ENCODE measurements around the gene SPEG.

Gene SPEG

DNA sequence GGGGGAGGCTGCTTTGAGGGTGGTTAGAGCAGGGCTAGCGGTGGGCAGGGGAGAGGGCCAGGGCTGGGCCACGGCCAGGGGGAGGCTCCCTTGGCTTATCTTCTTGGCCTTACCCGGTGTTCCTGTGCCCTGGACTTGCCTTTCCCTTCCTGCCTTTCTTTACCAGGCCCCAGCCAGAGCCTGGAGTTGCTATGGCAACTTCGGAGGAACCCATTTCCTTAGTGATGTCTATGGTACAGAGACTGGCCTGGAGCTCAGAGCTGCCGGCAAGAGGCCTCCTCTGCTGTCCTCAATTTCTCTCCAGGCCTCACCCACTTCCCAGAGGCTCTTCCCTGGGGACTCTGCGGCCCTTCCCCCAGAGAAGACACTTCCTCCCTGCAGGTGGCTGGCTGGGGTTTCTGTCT is 11.5 kb downstream of the SPEG start:
- DNase-seq = no peak

DNA sequence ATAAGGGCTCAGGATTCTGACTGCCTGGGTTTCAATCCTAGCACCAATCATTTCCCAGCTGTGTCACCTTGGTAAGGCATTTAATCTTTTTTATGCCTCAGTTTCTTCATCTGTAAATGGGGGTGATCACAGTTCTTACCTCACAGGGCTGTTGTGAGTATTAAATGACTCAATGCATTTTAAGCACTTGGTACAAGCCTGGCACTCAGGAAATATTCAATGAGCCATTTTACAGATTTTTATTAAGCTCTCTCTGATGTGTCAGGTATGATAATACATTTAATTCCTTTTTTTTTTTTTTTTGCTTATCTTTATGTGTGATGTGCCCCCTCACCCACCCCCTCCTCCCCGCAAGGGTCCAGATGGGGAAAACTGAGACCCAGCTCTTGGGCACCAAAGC is 12.0 kb downstream of the SPEG start:
- DNase-seq = no peak

DNA sequence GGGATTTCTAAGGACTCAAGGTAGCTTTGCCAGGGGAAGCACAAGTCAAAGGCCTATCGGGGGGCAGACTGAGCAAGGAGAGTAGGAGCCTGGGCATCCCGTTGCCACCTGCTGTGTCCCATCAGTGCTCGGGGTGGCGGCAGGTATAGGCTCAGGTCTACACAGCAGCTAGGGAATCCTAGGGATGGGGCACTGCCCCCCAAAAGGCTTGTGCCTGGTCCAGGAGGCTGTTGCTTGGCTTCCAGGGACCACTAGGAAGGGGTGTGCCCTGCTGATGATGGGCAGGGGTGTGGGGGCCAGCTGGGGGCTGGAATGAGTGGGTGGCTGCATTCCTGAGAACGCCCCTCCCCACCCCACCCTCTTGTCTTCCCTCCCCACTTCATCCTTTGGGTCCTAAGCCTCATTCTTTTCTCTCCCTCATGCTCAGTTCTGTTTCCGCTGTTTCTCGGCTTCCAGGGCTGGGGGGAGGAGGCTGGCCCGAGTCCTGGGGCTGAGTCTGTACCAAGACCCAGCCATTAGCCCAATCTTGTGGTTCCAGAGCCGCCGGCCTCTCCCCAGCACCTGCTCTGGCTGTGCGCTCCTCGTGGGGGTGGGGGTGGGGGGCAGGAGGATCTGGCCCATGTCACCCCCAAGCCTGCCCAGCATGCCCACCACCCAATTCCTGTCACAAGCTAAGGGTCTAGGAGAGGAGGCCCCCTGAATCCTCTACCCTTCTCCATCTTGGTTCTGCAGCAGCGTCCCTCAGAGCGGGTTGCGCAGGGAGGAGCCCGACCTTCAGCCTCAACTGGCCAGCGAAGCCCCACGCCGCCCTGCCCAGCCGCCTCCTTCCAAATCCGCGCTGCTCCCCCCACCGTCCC is 12.8 kb downstream of the SPEG start:
- DNase-seq = no peak

DNA sequence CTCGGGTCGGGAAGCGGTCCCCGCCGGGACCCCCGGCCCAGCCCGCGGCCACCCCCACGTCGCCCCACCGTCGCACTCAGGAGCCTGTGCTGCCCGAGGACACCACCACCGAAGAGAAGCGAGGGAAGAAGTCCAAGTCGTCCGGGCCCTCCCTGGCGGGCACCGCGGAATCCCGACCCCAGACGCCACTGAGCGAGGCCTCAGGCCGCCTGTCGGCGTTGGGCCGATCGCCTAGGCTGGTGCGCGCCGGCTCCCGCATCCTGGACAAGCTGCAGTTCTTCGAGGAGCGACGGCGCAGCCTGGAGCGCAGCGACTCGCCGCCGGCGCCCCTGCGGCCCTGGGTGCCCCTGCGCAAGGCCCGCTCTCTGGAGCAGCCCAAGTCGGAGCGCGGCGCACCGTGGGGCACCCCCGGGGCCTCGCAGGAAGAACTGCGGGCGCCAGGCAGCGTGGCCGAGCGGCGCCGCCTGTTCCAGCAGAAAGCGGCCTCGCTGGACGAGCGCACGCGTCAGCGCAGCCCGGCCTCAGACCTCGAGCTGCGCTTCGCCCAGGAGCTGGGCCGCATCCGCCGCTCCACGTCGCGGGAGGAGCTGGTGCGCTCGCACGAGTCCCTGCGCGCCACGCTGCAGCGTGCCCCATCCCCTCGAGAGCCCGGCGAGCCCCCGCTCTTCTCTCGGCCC is 13.6 kb downstream of the SPEG start:
- no peak for DNase-seq

DNA sequence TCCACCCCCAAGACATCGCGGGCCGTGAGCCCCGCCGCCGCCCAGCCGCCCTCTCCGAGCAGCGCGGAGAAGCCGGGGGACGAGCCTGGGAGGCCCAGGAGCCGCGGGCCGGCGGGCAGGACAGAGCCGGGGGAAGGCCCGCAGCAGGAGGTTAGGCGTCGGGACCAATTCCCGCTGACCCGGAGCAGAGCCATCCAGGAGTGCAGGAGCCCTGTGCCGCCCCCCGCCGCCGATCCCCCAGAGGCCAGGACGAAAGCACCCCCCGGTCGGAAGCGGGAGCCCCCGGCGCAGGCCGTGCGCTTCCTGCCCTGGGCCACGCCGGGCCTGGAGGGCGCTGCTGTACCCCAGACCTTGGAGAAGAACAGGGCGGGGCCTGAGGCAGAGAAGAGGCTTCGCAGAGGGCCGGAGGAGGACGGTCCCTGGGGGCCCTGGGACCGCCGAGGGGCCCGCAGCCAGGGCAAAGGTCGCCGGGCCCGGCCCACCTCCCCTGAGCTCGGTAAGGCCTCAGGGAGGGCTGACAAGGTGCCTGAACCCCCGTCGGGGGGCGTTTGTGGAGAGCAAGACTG is 14.2 kb downstream of the SPEG start:
- DNase-seq = no peak

DNA sequence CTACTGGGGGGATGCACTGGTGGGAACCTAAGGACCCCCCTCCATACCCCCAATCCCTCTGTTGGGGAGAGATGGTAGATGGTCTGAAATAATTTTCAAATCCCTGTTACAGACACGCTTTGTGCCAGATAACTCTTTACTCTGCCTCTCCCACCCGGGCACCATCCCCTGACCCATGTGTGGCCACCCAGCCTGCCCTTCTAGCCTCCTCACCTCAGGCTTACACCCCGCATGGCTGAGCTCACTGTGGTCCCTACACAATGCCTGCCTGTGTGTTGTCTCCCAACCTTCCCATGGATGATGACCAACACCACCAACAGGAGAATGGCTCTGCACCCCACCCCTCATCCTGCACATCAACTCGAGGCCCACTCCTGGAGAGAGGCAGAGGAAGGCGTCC is 15.0 kb downstream of the SPEG start:
- no peak for DNase-seq

DNA sequence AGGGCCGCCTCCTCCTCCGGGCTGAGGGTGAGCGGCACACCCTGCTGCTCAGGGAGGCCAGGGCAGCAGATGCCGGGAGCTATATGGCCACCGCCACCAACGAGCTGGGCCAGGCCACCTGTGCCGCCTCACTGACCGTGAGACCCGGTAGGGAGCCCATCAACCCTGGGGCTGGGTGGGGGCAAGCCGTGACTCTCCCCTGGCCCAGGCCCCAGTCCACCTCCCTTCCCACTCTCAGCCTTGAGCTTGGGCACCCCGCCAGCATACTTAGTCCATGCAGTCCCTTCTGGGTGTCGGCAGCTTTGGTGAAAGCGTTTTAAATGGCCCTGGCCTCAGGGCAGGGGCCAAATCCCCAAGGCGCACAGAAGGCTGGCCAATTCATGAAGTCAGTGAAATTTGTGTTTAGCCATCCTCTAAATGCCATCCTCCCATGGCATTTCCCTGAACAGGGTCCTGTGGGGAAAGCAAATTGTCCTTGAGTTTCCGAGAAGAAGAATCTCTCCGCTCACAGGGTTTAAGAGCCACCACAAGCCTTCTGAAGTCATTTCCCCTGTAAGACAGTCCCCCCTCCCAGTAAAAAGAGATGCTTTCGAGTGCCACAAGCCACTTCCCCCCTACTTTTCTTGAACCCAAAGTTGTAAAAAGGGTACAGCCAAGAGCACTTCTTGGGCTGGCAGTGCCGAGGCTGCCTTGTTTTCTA is 17.2 kb downstream of the SPEG start:
- no peak for DNase-seq

DNA sequence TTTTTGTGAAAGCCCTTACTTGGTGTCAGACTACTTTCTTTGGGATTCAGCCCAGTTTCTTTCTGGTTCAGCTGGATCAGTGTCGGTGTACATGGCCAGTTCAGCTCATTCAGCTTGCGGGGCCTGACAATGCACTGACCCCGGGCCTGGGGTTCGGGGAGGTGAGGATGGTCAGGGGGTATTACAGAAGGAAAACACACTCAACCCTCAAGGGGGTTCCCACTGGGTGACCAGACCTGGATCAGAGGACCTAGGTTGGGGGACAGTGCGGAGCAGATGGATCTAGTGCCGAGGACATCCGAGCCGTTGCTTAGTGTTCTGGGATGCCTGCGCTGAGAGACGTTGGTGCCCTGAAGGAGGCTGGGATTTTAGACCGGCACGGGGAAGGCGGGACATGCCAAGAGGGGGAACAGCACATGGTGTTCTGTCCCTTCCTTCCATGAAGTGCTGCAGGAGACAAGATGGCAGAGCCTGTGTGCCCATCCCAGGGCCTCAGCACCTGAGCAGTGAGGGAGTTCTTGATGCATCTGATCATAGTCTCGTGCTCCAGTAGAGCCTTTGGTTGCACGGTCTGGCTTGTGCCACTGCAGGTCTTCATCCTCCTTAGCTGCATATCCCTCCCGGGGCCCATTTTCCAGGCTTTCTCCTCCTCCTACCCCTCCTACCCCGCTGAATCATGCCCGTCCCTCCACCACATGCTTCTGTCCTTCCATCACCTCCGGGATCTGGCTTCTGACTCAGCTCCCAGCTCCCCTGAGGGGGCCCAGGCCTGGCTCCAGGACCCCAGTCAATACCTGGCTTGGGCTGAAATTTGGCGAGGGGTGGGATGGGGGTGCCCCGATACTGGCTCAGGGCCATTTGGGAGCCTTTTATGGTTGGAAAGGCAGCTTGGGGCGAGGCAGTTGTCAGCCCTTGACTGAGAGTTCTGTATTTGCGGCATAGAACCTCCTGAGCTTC is 18.0 kb downstream of the SPEG start:
- DNase-seq = no peak

DNA sequence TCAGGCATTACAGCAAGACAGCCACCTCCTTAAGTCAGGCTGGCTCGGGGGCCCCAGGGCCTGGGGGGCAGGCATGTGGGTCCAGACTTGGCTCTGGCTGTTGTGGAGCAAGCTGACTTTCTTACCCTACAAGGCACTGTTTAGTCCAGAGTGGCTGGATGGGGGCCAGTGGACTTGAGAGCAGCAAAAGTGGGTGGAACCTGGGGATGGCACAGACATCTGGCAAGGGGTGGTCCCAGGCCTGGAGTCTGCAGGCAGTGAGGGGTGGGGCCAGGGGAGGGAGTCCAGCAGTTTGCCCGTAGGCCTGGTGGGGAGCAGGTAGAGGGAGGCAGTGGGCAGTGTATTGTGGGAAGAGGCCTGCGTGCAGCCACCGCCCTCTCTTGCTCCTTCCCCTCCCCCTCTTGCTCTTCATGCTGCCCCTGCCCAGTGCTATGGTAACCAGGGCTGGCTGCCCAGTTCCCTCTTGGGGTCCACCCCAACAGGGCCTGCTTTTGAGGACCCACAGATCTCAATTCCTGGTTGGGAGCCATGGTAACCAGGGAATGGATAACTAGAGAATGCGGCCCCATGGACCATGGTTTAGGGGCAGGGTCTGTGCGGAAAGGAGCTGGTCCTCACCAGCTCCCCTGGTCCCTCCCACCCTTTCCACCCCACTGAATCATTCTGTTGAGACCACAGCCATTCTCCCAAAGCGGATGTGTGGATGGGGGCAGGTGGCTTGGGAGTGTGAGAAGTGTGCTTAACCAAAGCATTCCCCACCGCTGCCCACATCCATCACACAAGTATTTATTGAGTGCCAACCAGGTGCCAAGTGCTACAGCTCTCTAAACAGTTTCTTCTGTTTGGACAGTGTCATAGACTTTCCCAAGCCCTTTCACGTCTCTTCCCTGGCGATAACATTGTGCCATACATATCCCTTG is 19.3 kb downstream of the SPEG start:
- DNase-seq = peak; percentile 65

DNA sequence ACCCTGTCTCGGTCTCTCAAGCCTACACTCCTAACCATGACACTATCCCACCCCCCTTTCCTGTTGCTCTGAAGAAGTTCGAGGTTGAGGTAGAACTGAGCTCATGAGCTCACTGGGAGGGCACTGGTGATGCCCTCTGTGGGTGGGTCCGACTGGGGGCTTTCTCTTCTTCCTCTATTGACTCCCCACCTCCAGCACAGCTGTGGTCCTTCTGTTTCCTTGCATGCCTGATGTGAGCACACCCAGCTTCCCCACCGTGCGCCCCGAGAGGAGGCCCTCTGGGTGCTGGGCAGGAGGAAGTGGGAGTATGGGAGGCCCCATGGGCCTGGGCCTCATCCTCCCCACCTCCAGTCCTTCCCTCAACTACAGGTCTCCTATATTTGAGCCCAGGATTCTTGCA is 20.9 kb downstream of the SPEG start:
- DNase-seq = no peak

DNA sequence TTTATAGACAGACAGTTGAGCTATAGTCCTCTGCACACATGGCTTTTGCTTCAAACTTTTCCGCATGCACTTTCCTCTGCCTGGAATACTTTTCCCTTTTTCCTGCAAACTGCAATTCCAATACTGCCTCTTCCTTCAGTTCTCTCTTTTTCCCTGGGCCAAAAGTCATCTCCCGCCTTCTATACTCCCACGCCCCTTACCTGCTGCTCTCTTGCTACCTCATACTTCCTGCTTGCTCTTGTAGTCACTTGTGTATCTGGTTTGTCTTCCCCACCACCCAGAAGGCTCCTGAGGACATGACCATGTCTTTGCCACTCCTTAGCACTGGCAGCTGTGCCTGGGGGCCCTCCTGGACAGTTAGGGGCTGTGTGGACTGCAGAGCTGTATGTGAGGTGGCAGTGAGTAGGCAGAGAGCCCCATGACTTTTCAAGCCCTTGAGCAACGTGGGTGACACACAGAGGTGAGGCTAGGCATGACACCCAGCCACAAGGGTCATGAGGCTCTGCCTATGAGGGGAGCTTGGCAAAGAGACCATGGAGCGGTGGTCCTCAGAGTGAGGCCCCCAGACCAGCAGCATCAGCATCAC is 23.2 kb downstream of the SPEG start:
- DNase-seq = no peak

DNA sequence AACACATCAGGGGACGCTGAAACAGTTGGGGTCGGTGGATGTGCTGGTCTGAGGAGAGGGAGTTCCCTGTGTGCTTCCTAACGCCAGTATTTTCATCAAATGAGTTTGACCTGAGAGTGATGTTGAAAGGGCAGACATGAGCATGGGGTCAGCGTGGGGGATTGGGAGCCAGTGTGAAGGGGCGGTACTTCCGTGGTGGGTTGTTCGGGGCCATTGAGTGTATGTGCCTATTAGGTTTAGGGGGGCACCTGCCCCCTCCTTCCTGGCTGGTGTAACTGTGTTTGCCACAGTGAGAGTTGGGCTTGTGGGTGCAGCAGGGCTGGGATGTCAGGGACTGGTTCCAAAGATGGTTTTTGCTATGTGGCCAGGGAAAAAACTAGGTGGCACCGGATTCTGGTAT is 24.4 kb downstream of the SPEG start:
- no peak for DNase-seq

DNA sequence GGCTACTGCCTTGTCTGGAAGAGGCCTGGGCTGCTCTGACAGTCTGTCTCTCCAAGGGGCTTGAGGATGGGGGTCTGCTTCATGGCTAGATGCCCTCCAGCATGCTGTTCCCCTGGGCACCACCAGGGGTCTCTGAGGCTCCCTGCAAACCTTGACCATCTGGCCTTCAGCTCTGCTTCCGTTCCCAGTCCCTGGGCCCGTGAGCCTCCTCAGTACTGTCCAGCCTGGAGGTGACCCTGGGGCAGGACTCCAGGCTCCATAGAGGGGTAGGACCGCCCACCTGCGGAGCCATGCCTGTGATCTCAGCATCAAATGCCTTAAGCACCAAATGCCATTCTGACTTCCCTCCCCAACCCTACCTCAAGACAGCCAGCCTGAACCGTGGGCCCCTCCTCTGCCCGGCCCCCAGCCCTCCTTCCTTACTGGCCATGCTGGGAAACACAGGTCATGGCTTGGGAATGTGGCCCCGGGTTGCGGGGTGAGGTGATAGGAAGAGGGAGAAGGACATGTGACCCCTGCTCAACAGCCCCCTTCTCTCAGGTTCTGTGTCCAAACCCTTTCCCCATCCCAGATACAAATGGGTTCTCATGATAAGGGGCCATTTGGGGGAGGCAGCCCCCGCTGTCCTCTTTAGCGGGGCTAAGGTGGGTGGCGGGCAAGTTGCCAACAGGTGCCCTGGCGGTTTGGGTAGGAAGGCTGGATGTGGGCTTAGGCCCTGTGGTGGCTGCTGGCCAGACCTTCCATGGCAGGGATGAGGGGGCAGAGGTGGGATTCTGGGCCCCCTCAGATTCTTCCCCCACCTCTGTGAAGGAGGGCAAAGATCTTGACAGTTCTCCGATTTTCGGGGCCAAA is 25.0 kb downstream of the SPEG start:
- peak; percentile 12 for DNase-seq

DNA sequence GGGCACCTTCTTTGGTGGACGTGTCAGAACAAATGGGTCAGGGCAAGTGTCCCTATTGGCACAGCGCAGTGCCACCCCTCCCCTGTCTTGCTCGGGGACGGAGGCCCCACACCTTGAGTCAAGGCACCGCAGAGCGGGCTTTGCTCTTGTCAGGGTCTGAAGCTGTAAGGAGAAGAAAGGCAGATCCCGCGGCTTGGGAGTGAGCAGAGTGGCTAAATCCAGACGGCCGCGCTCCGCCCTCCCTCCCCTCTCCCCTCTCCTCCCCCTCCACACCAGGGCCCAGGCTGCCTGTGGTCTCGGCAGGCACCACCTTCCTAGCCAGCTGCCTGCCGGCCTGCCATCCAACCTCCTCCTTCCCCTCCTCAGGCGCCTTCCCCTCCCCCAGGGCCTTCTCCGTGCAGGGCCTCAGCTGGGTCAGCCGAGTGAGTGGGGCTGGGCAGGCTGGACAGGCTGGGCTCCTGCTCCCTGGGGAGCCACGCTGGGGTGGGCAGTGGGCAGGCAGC is 25.8 kb downstream of the SPEG start:
- no peak for DNase-seq

DNA sequence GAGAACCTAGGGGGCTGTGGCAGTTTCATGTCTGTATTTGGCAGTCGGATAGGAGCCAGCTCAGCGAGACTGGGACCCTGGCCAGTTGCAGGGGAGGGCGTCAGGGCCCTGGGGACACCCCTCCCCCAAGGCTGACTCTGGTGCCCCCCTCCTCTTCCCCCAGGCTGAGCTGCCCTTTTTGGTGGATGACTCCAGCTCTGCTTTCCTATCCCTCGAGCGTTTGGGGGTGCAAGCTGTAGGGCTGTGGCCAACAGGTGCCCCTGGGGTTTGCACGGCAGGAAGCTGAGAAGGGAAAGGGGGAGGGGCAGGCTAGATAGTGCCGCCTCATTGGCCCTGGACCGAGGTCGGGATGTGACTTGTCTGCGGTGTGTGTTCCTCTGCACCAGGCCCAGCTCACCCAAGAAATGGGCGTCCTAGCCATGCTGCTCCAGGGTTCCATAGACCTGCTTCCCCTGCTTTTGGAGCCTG is 26.4 kb downstream of the SPEG start:
- DNase-seq = no peak

DNA sequence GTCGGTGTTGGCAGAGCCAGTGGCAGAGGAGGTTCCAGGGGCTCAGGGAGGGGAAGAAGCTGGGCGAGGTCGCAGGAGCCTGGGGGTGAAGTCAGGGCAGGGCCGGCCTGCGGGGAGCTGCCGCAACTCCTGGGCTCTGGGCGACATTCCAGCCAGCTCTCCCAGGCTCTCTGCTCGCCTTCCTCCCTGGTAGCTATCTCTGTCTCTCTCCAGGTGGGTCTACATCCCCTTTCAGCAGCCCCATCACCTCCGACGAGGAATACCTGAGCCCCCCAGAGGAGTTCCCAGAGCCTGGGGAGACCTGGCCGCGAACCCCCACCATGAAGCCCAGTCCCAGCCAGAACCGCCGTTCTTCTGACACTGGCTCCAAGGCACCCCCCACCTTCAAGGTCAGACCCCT is 27.0 kb downstream of the SPEG start:
- DNase-seq = no peak

DNA sequence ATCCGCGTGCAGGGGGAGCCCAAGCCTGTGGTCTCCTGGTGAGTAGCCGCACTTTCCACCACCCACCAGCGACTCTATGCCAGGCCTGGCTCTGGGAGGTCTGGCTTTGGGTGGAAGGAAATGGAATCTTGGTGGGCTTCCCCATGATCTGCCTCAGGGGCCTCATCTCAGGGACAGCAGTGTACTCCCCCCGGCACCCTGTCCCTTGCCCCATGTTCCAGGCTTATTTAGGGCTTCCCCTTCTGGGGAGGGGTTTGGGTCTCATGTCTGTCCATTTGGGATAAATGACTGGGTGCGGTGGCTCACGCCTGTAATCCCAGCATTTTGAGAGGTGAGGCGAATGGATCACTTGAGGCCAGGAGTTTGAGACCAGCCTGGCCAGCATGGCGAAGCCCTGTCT is 27.7 kb downstream of the SPEG start:
- DNase-seq = no peak

DNA sequence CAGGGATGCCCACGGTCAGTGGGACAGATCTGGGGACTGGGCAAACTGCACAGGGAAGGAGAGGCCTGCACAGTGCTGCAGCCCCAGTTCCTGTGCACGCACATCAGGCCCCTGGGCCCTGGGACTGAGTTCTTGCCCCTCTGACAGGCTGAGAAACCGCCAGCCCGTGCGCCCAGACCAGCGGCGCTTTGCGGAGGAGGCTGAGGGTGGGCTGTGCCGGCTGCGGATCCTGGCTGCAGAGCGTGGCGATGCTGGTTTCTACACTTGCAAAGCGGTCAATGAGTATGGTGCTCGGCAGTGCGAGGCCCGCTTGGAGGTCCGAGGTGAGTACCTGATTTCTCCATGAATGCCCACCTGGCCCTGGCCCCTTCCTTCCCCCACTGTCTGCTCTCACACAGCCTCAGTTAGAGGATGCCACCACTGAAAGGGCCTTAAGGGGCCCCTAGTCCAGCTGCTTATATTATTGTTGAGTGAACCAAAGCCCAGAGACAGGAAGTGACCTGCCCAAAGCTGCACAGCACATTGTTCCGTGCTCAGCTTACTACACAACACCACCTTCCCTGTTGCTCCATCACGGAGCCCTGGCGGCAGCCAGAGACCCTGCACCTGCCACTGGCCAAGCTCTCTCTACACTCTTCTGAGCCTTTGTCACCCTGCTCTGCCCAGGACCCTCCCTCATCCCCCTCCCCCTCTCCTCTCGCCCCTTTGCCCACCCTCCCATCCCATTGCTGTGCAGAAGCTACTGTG is 29.8 kb downstream of the SPEG start:
- DNase-seq = no peak

Data from NCI-H2029 (cell line).